K562 (cell line): ENCODE measurements around the gene CPNE1. TPM values are rescaled to one million over a fixed set of nuclear protein-coding genes. Genes with fewer than 3 reads are reported as not detected.
A peak's percentile ranks its signal among the peaks of the same experiment; 100 is the strongest.

ENCODE experiments used
- CBFB ChIP-seq: sonication (generic); formaldehyde crosslinking; IDR thresholded peaks from 2 replicates; pipeline ENCODE4 v1.4.0; 2020; ENCODE audit warnings: mild to moderate bottlenecking, missing genetic modification reagents
- E2F3 ChIP-seq: fragments of 250-450 bp; sonication (Bioruptor Pico); IDR thresholded peaks from 2 replicates; pipeline ENCODE4 v1.4.0; 2020; ENCODE audit warnings: mild to moderate bottlenecking
- HSF4 ChIP-seq: fragments of 250-450 bp; sonication (Bioruptor Pico); IDR thresholded peaks from 2 replicates; pipeline ENCODE4 v2.1.2; 2022; ENCODE audit warnings: mild to moderate bottlenecking, moderate library complexity, borderline replicate concordance
- KDM2B ChIP-seq: fragments of 250-450 bp; sonication (Bioruptor Pico); IDR thresholded peaks from 2 replicates; pipeline ENCODE4 v1.8.0; 2021; ENCODE audit warnings: mild to moderate bottlenecking, moderate library complexity
- MAFK ChIP-seq: IDR thresholded peaks from 2 replicates; pipeline ENCODE4 v1.6.1; 2011; ENCODE audit warnings: low read length, improper control_type of control experiment
- NFRKB ChIP-seq: fragments of 450-650 bp; IDR thresholded peaks from 2 replicates; pipeline ENCODE4 v1.6.1; 2016; ENCODE audit warnings: low read depth
- NR3C1 ChIP-seq: sonication (generic); formaldehyde crosslinking; IDR thresholded peaks from 2 replicates; pipeline ENCODE4 v1.8.1; 2022; ENCODE audit warnings: missing genetic modification reagents
- PHB2 ChIP-seq: fragments of 450-650 bp; IDR thresholded peaks from 2 replicates; pipeline ENCODE4 v1.6.1; 2017; ENCODE audit warnings: low read depth
- TEAD2 ChIP-seq: fragments of 450-650 bp; IDR thresholded peaks from 2 replicates; pipeline ENCODE4 v1.6.1; 2016; ENCODE audit warnings: missing genetic modification characterization, control low read depth, missing compliant biosample characterization
- ZNF197 ChIP-seq: fragments of 200-800 bp; sonication (Bioruptor generic); IDR thresholded peaks from 2 replicates; pipeline ENCODE4 v1.6.1; 2016; ENCODE audit warnings: low read depth, missing genetic modification characterization, missing compliant biosample characterization
- polyA plus RNA-seq, 8 experiments: library from polyadenylated mRNA; depleted of rRNA in 4 of 8; stranded (reverse) in 5 of 8; unstranded in 3 of 8; fragments of >200 nt; fragmentation: Nextera tagmentation in 2 of 8; fragmentation: Illumina TruSeq in 1 of 8; extraction: Ambion mirVana in 2 of 8; extraction: Trizol in 1 of 8; gene quantifications; 2 replicates each; pipeline versions ENCODE4 v1.2.1 to v1.2.3, GENCODE V29; 2011 to 2014; ENCODE audit warnings: inconsistent platforms in 1 of 8, missing spikeins in 1 of 8
- total RNA-seq, 7 experiments: library from RNA; depleted of rRNA in 6 of 7; stranded (reverse); fragments of >200 nt in 6 of 7; fragmentation: Illumina TruSeq in 2 of 7; extraction: Trizol in 2 of 7; gene quantifications; 2 replicates each; pipeline versions ENCODE4 v1.2.1 to v1.2.3, GENCODE V29; 2011 to 2021; ENCODE audit warnings: low replicate concordance in 1 of 7
- TF ChIP-seq, protein P1 (sequence below): fragments of 450-650 bp; conservative IDR thresholded peaks from 2 replicates; pipeline ENCODE4 v1.6.1; 2016; ENCODE audit warnings: missing genetic modification characterization, low read depth, mild to moderate bottlenecking, missing compliant biosample characterization, moderate library complexity
- TF ChIP-seq, protein P2 (sequence below): fragments of 450-650 bp; IDR thresholded peaks from 2 replicates; pipeline ENCODE4 v1.6.1; 2016; ENCODE audit warnings: mild to moderate bottlenecking, moderate library complexity

CPNE1 gene
- total and polyA plus RNA-seq, 9 of the 15 experiments (the other 6 are each of a cell fraction or from before 2014, with no cell fraction given), result 42.1 to 102 (median 56.0) TPM

DNA sequence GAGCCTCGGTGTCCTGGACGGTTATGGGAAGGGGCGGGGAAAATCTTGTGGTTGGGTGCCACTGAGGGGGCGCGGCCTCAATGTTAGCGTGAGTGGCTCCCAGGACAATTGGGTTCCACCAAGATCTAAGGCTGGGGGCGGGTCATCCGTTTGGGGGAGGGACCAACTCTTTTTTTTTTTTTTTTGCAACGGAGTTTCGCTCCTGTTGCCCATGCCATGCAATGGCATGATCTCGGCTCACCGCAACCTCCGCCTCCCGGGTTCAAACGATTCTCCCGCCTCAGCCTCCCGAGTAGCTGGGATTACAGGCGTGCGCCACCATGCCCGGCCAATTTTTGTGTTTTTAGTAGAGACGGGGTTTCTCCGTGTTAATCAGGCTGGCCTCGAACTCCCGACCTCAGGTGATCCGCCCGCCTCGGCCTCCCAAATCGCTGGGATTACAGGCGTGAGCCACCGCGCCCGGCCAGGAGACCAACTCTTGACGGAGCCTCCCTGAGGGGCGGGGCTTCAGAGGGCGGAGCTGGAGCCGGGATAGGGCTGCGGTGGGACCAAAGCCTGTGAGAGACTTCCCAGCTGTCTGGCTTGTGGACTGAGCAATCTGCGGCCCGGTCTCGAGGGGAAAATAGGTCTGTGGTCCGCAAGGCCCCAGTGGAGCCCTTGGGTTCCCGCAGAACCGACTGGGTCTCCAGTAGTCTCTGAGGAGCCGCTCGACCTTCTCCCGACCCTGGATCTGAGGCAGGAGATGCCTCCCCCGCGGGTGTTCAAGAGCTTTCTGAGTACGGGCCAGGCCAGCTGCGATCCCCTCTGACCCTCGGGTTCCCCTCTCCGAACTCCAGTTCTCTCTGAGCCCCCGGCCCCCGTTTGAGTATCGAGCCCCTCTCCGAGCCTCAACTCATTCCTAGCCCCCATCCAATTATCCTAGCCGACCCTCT, 48.0 kb downstream of the CPNE1 start (continued):
- TF ChIP-seq, protein P1, sequence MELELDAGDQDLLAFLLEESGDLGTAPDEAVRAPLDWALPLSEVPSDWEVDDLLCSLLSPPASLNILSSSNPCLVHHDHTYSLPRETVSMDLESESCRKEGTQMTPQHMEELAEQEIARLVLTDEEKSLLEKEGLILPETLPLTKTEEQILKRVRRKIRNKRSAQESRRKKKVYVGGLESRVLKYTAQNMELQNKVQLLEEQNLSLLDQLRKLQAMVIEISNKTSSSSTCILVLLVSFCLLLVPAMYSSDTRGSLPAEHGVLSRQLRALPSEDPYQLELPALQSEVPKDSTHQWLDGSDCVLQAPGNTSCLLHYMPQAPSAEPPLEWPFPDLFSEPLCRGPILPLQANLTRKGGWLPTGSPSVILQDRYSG, result no peak
- TF ChIP-seq KDM2B (CRISPR knock-in tag) (no peak), NR3C1 (CRISPR knock-in tag) (no peak), HSF4 (CRISPR knock-in tag) (no peak), ZNF197 (no peak), E2F3 (CRISPR knock-in tag) (no peak), TEAD2 (tag) (no peak), CBFB (CRISPR knock-in tag) (0 out of 2 replicates have a peak, but pooled peaks have one; percentile 79), PHB2 (0 out of 2 replicates have a peak, but pooled peaks have one; percentile 39), NFRKB (0 out of 2 replicates have a peak, but pooled peaks have one; percentile 50), MAFK (no peak)
- TF ChIP-seq, protein P2, sequence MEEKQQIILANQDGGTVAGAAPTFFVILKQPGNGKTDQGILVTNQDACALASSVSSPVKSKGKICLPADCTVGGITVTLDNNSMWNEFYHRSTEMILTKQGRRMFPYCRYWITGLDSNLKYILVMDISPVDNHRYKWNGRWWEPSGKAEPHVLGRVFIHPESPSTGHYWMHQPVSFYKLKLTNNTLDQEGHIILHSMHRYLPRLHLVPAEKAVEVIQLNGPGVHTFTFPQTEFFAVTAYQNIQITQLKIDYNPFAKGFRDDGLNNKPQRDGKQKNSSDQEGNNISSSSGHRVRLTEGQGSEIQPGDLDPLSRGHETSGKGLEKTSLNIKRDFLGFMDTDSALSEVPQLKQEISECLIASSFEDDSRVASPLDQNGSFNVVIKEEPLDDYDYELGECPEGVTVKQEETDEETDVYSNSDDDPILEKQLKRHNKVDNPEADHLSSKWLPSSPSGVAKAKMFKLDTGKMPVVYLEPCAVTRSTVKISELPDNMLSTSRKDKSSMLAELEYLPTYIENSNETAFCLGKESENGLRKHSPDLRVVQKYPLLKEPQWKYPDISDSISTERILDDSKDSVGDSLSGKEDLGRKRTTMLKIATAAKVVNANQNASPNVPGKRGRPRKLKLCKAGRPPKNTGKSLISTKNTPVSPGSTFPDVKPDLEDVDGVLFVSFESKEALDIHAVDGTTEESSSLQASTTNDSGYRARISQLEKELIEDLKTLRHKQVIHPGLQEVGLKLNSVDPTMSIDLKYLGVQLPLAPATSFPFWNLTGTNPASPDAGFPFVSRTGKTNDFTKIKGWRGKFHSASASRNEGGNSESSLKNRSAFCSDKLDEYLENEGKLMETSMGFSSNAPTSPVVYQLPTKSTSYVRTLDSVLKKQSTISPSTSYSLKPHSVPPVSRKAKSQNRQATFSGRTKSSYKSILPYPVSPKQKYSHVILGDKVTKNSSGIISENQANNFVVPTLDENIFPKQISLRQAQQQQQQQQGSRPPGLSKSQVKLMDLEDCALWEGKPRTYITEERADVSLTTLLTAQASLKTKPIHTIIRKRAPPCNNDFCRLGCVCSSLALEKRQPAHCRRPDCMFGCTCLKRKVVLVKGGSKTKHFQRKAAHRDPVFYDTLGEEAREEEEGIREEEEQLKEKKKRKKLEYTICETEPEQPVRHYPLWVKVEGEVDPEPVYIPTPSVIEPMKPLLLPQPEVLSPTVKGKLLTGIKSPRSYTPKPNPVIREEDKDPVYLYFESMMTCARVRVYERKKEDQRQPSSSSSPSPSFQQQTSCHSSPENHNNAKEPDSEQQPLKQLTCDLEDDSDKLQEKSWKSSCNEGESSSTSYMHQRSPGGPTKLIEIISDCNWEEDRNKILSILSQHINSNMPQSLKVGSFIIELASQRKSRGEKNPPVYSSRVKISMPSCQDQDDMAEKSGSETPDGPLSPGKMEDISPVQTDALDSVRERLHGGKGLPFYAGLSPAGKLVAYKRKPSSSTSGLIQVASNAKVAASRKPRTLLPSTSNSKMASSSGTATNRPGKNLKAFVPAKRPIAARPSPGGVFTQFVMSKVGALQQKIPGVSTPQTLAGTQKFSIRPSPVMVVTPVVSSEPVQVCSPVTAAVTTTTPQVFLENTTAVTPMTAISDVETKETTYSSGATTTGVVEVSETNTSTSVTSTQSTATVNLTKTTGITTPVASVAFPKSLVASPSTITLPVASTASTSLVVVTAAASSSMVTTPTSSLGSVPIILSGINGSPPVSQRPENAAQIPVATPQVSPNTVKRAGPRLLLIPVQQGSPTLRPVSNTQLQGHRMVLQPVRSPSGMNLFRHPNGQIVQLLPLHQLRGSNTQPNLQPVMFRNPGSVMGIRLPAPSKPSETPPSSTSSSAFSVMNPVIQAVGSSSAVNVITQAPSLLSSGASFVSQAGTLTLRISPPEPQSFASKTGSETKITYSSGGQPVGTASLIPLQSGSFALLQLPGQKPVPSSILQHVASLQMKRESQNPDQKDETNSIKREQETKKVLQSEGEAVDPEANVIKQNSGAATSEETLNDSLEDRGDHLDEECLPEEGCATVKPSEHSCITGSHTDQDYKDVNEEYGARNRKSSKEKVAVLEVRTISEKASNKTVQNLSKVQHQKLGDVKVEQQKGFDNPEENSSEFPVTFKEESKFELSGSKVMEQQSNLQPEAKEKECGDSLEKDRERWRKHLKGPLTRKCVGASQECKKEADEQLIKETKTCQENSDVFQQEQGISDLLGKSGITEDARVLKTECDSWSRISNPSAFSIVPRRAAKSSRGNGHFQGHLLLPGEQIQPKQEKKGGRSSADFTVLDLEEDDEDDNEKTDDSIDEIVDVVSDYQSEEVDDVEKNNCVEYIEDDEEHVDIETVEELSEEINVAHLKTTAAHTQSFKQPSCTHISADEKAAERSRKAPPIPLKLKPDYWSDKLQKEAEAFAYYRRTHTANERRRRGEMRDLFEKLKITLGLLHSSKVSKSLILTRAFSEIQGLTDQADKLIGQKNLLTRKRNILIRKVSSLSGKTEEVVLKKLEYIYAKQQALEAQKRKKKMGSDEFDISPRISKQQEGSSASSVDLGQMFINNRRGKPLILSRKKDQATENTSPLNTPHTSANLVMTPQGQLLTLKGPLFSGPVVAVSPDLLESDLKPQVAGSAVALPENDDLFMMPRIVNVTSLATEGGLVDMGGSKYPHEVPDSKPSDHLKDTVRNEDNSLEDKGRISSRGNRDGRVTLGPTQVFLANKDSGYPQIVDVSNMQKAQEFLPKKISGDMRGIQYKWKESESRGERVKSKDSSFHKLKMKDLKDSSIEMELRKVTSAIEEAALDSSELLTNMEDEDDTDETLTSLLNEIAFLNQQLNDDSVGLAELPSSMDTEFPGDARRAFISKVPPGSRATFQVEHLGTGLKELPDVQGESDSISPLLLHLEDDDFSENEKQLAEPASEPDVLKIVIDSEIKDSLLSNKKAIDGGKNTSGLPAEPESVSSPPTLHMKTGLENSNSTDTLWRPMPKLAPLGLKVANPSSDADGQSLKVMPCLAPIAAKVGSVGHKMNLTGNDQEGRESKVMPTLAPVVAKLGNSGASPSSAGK, result no peak
